Caki2 (cell line): ENCODE data around the gene NAA16. TPM values are rescaled to one million over a fixed set of nuclear protein-coding genes. Genes with fewer than 3 reads are reported as not detected.
A peak's percentile ranks its signal among the peaks of the same experiment; 100 is the strongest.

Experiments used
- DNase-seq: peaks from one replicate; pipeline ENCODE4 v3.0.0-alpha.2; 2015; ENCODE audit warnings: low read depth
- in situ Hi-C: cut with HindIII; loops from 2 replicates; pipeline ENCODE4 v1.10.0; 2016; ENCODE audit warnings: low sequenced_read_pairs, low pct_unique_long_range_greater_than_20kb, mixed read lengths
- total RNA-seq: library from RNA; depleted of rRNA; stranded (reverse); fragments of >200 nt; shearing (Covaris generic); gene quantifications from 2 replicates; pipeline ENCODE4 v1.2.3, GENCODE V29; 2014; ENCODE audit warnings: low replicate concordance

NAA16 gene
- total RNA-seq, 1 experiment from 2014 or later = 3.9 TPM

- DNase-seq = no peak
- in situ Hi-C loops = no loop called here
These were observed 14.0 kb upstream of the NAA16 start for GRCh38 chr13:41296879-41297646.

GRCh38 chr13:41299316-41300094 is 11.6 kb upstream of the NAA16 start:
- in situ Hi-C loops = no loop called here

GRCh38 chr13:41302743-41303142 is 8.3 kb upstream of the NAA16 start:
- no peak for DNase-seq
- in situ Hi-C loops = no loop called here

More at GRCh38 chr13:41299316-41300094, 11.6 kb upstream of the NAA16 start:
- DNase-seq = no peak

- DNase-seq = no peak
- in situ Hi-C loops = no loop called here
These were observed 6.5 kb upstream of the NAA16 start for GRCh38 chr13:41304551-41304950.

- DNase-seq = peak; percentile 82
- in situ Hi-C loops = no loop called here
These were observed 4.6 kb upstream of the NAA16 start for GRCh38 chr13:41306271-41307145.

GRCh38 chr13:41307884-41308640 is 3.0 kb upstream of the NAA16 start:
- peak; percentile 76 for DNase-seq
- in situ Hi-C loops = no loop called here

- no peak for DNase-seq
- in situ Hi-C loops = no loop called here
These were observed 524 bp downstream of the NAA16 start for GRCh38 chr13:41311406-41312175.

- in situ Hi-C loops = no loop called here
- DNase-seq = no peak
These were observed 1.1 kb downstream of the NAA16 start for GRCh38 chr13:41312176-41312500.

GRCh38 chr13:41313117-41313516 is 2.0 kb downstream of the NAA16 start:
- in situ Hi-C loops = no loop called here

GRCh38 chr13:41313659-41314197 is 2.7 kb downstream of the NAA16 start:
- DNase-seq = no peak
- in situ Hi-C loops = no loop called here

More at GRCh38 chr13:41313117-41313516, 2.0 kb downstream of the NAA16 start:
- no peak for DNase-seq

- DNase-seq = no peak
- in situ Hi-C loops = no loop called here
These were observed 4.5 kb downstream of the NAA16 start for GRCh38 chr13:41315443-41316047.

GRCh38 chr13:41317243-41317642 is 6.2 kb downstream of the NAA16 start:
- in situ Hi-C loops = no loop called here
- no peak for DNase-seq

GRCh38 chr13:41325752-41326151 is 14.7 kb downstream of the NAA16 start:
- in situ Hi-C loops = no loop called here
- no peak for DNase-seq

- DNase-seq = no peak
- in situ Hi-C loops = no loop called here
These were observed 15.6 kb downstream of the NAA16 start for GRCh38 chr13:41326661-41327060.

- in situ Hi-C loops = no loop called here
- DNase-seq = no peak
These were observed 17.1 kb downstream of the NAA16 start for GRCh38 chr13:41327994-41328790.

- in situ Hi-C loops = no loop called here
- no peak for DNase-seq
These were observed 21.8 kb downstream of the NAA16 start for GRCh38 chr13:41332829-41333228.
